Measurements from ENCODE around the gene LIX1L.

The LIX1L gene

GRCh38 chr1:145895471-145895870 is 62.3 kb downstream of the LIX1L start:
- TF ChIP-seq CTCF (IDR thresholded peaks at IDR 0.05; ENCODE audit: low read depth, low read length, missing control alignments) = no peak
- DNase-seq = no peak
- Histone ChIP-seq H3K4me3 (ENCODE audit: low read depth, low read length) (no peak overlapping the region), H3K27ac (no peak overlapping the region), H3K36me3 (replicated peaks) (no peaks in the 10 kb centered on the region), H3K27me3 (replicated peaks) (no peaks in the 10 kb centered on the region)
- in situ Hi-C loops (cut with HindIII; ENCODE audit: low pct_ligation_motif_present, low sequenced_read_pairs) = no loop called here

GRCh38 chr1:145893306-145894055 is 64.3 kb downstream of the LIX1L start:
- H3K27ac ChIP-seq = no peak overlapping the region
- no peaks in the 10 kb centered on the region for H3K36me3 ChIP-seq (replicated peaks)
- no peak for DNase-seq
- no peaks in the 10 kb centered on the region for H3K27me3 ChIP-seq (replicated peaks)
- no peak for TF ChIP-seq CTCF (IDR thresholded peaks at IDR 0.05; ENCODE audit: low read depth, low read length, missing control alignments)
- in situ Hi-C loops (cut with HindIII; ENCODE audit: low pct_ligation_motif_present, low sequenced_read_pairs) = no loop called here
- H3K4me3 ChIP-seq (ENCODE audit: low read depth, low read length) = no peak overlapping the region

- peak overlapping the region; percentile 76 for H3K27ac ChIP-seq
- no peaks in the 10 kb centered on the region for H3K36me3 ChIP-seq (replicated peaks)
- no peaks in the 10 kb centered on the region for H3K27me3 ChIP-seq (replicated peaks)
- no peak for TF ChIP-seq CTCF (IDR thresholded peaks at IDR 0.05; ENCODE audit: low read depth, low read length, missing control alignments)
- no peak overlapping the region for H3K4me3 ChIP-seq (ENCODE audit: low read depth, low read length)
- in situ Hi-C loops (cut with HindIII; ENCODE audit: low pct_ligation_motif_present, low sequenced_read_pairs) = no loop called here
- DNase-seq = no peak
Observed at GRCh38 chr1:145892486-145893087, 65.2 kb downstream of the LIX1L start.

GRCh38 chr1:145891587-145892485 is 66.0 kb downstream of the LIX1L start:
- in situ Hi-C loops (cut with HindIII; ENCODE audit: low pct_ligation_motif_present, low sequenced_read_pairs) = no loop called here
- no peak overlapping the region for H3K4me3 ChIP-seq (ENCODE audit: low read depth, low read length)

GRCh38 chr1:145891143-145891542 is 66.7 kb downstream of the LIX1L start:
- DNase-seq = peak; percentile 42
- Histone ChIP-seq H3K4me3 (ENCODE audit: low read depth, low read length) (no peak overlapping the region), H3K27ac (peak overlapping the region; percentile 23), H3K36me3 (replicated peaks) (no peaks in the 10 kb centered on the region), H3K27me3 (replicated peaks) (no peaks in the 10 kb centered on the region)
- TF ChIP-seq CTCF (IDR thresholded peaks at IDR 0.05; ENCODE audit: low read depth, low read length, missing control alignments) = no peak
- in situ Hi-C loops (cut with HindIII; ENCODE audit: low pct_ligation_motif_present, low sequenced_read_pairs) = no loop called here

More at GRCh38 chr1:145891587-145892485, 66.0 kb downstream of the LIX1L start:
- H3K27ac ChIP-seq = peak overlapping the region; percentile 76
- peak; percentile 98 for DNase-seq
- H3K27me3 ChIP-seq (replicated peaks) = no peaks in the 10 kb centered on the region
- no peaks in the 10 kb centered on the region for H3K36me3 ChIP-seq (replicated peaks)
- peak; percentile 94 for TF ChIP-seq CTCF (IDR thresholded peaks at IDR 0.05; ENCODE audit: low read depth, low read length, missing control alignments)

All from brain microvascular endothelial cell (primary cell).